Loucy (cell line): ENCODE data around the gene ZBTB2.

Experiments
- H2AFZ ChIP-seq: fragments of 200-600 bp; sonication (generic); 2 replicates; pipeline ENCODE4 v1.6.0; 2016; ENCODE audit warnings: antibody characterized with exemption, mild to moderate bottlenecking, low read length, moderate library complexity
- H3F3A ChIP-seq: fragments of 200-600 bp; 2 replicates; pipeline ENCODE4 v1.6.0; 2016; ENCODE audit warnings: antibody characterized with exemption, low read depth, mild to moderate bottlenecking
- H3K27me3 ChIP-seq: fragments of 200-600 bp; sonication (generic); 2 replicates; pipeline ENCODE4 v1.6.1; 2014; ENCODE audit warnings: low read length, mild to moderate bottlenecking; ENCODE audit not compliant: insufficient read depth, poor library complexity, severe bottlenecking
- H3K36me3 ChIP-seq: fragments of 200-600 bp; sonication (generic); 2 replicates; pipeline ENCODE4 v1.6.1; 2016; ENCODE audit warnings: low read length; ENCODE audit not compliant: insufficient read depth
- H3K4me1 ChIP-seq: fragments of 200-600 bp; sonication (generic); 2 replicates; pipeline ENCODE4 v1.5.1; 2014; ENCODE audit warnings: low read length, mild to moderate bottlenecking; ENCODE audit not compliant: insufficient read depth, poor library complexity, severe bottlenecking
- H3K4me2 ChIP-seq: fragments of 200-600 bp; sonication (generic); 2 replicates; pipeline ENCODE4 v1.6.0; 2014; ENCODE audit warnings: antibody characterized with exemption, low read length, low read depth, mild to moderate bottlenecking; ENCODE audit not compliant: poor library complexity, severe bottlenecking
- H3K4me3 ChIP-seq: fragments of 200-600 bp; sonication (generic); 2 replicates; pipeline ENCODE4 v1.5.1; 2014; ENCODE audit warnings: low read length, mild to moderate bottlenecking, mixed read lengths; ENCODE audit not compliant: poor library complexity, severe bottlenecking
- H3K79me2 ChIP-seq: fragments of 200-600 bp; sonication (generic); 2 replicates; pipeline ENCODE4 v1.6.1; 2014; ENCODE audit warnings: low read length; ENCODE audit not compliant: insufficient read depth
- H3K9ac ChIP-seq: fragments of 200-600 bp; sonication (generic); 2 replicates; pipeline ENCODE4 v1.6.0; 2014; ENCODE audit warnings: mild to moderate bottlenecking, low read depth, low read length, moderate library complexity; ENCODE audit not compliant: poor library complexity, severe bottlenecking
- H3K9me2 ChIP-seq: fragments of 200-600 bp; sonication (generic); replicated peaks from 2 replicates; pipeline ENCODE4 v1.6.1; 2016; ENCODE audit warnings: low read depth, low read length, mixed read lengths
- H3K9me3 ChIP-seq: fragments of 200-600 bp; sonication (generic); 2 replicates; pipeline ENCODE4 v1.6.1; 2014; ENCODE audit warnings: mild to moderate bottlenecking, antibody characterized with exemption, low read length, low read depth; ENCODE audit not compliant: insufficient read depth
- H4K20me1 ChIP-seq: fragments of 200-600 bp; sonication (generic); 2 replicates; pipeline ENCODE4 v1.6.0; 2014; ENCODE audit warnings: antibody characterized with exemption, low read length, mild to moderate bottlenecking; ENCODE audit not compliant: insufficient read depth, poor library complexity, severe bottlenecking
- CTCF ChIP-seq: fragments of 200-600 bp; sonication (generic); conservative IDR thresholded peaks from 2 replicates; pipeline ENCODE4 v1.5.1; 2014; ENCODE audit warnings: mild to moderate bottlenecking, antibody characterized with exemption, low read length
- EZH2phosphoT487 ChIP-seq: fragments of 200-600 bp; IDR thresholded peaks from 2 replicates; pipeline ENCODE4 v1.6.1; 2018; ENCODE audit warnings: antibody characterized with exemption, mild to moderate bottlenecking, moderate library complexity, borderline replicate concordance

ZBTB2 gene

GRCh38 chr6:151324488-151324825 lies 66.9 kb downstream of the ZBTB2 start:
- peak overlapping the region; percentile 70; the same call in 1 of the 2 replicates for H2AFZ ChIP-seq
- peaks cover 4% of the 10 kb centered on the region for H3K4me1 ChIP-seq
- no peaks in the 10 kb centered on the region for H3K9me2 ChIP-seq
- no peak overlapping the region for H3K9ac ChIP-seq
- no peaks in the 10 kb centered on the region for H3F3A ChIP-seq
- no peaks in the 10 kb centered on the region for H3K36me3 ChIP-seq
- peak overlapping the region; percentile 22 for H3K4me2 ChIP-seq
- no peaks in the 10 kb centered on the region for H3K79me2 ChIP-seq
- H3K27me3 ChIP-seq, result no peaks in the 10 kb centered on the region
- TF ChIP-seq CTCF, result no peak; the same call in none of the 2 replicates
- no peak for TF ChIP-seq EZH2phosphoT487
- H3K4me3 ChIP-seq, result no peak overlapping the region
- H3K9me3 ChIP-seq, result no peaks in the 10 kb centered on the region
- H4K20me1 ChIP-seq, result no peaks in the 10 kb centered on the region

GRCh38 chr6:151323791-151324487 lies 67.4 kb downstream of the ZBTB2 start:
- peak overlapping the region; percentile 70; the same call in 1 of the 2 replicates for H2AFZ ChIP-seq
- H3K9ac ChIP-seq, result no peak overlapping the region
- no peaks in the 10 kb centered on the region for H3K27me3 ChIP-seq
- H3K36me3 ChIP-seq, result no peaks in the 10 kb centered on the region
- H4K20me1 ChIP-seq, result no peaks in the 10 kb centered on the region
- H3K4me2 ChIP-seq, result peak overlapping the region; percentile 22
- peaks cover 4% of the 10 kb centered on the region for H3K4me1 ChIP-seq
- no peaks in the 10 kb centered on the region for H3K9me2 ChIP-seq
- TF ChIP-seq CTCF (peak; percentile 98), EZH2phosphoT487 (no peak)
- H3K79me2 ChIP-seq, result no peaks in the 10 kb centered on the region
- H3F3A ChIP-seq, result no peaks in the 10 kb centered on the region
- H3K4me3 ChIP-seq, result no peak overlapping the region
- H3K9me3 ChIP-seq, result no peaks in the 10 kb centered on the region

- Histone ChIP-seq H3K79me2 (no peaks in the 10 kb centered on the region), H3K9ac (no peak overlapping the region), H3K4me1 (peaks cover 4% of the 10 kb centered on the region), H3K27me3 (no peaks in the 10 kb centered on the region), H3K9me2 (no peaks in the 10 kb centered on the region), H3F3A (no peaks in the 10 kb centered on the region), H4K20me1 (no peaks in the 10 kb centered on the region), H3K36me3 (no peaks in the 10 kb centered on the region), H3K4me2 (no peak overlapping the region), H3K9me3 (no peaks in the 10 kb centered on the region), H2AFZ (no peak overlapping the region), H3K4me3 (no peak overlapping the region)
- TF ChIP-seq EZH2phosphoT487, result no peak
Observed at GRCh38 chr6:151322570-151322969, 68.8 kb downstream of the ZBTB2 start.

GRCh38 chr6:151321438-151321837 lies 69.9 kb downstream of the ZBTB2 start:
- H3K36me3 ChIP-seq, result no peaks in the 10 kb centered on the region
- H2AFZ ChIP-seq, result no peak overlapping the region
- no peak overlapping the region for H3K9ac ChIP-seq
- no peaks in the 10 kb centered on the region for H3K27me3 ChIP-seq
- no peaks in the 10 kb centered on the region for H3K9me3 ChIP-seq
- no peak overlapping the region for H3K4me3 ChIP-seq
- TF ChIP-seq CTCF (no peak), EZH2phosphoT487 (no peak)
- H3F3A ChIP-seq, result no peaks in the 10 kb centered on the region
- H3K4me2 ChIP-seq, result no peak overlapping the region
- no peaks in the 10 kb centered on the region for H3K9me2 ChIP-seq
- H3K4me1 ChIP-seq, result peaks cover 4% of the 10 kb centered on the region
- no peaks in the 10 kb centered on the region for H4K20me1 ChIP-seq
- H3K79me2 ChIP-seq, result no peaks in the 10 kb centered on the region
